ENCODE measurements around the gene SDCCAG8.

DNA sequence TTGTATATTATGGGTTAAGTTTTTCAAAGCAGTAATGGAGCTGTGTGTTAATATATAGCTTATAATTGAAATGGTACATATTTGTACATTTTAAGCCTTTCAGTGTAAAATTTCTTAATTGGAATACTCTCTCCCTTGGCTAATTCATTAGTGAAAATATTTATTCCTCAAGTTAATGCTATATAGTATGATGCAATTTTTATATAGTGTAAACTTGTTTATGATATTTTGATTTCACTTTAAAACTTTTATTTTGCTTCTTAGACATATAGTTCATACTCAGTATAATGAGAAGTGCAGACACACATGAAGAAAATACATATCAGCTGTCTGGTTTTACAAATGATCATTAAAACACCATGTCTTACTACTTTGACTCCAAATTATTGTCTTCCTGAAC lies 140.6 kb downstream of the SDCCAG8 start:
- TF ChIP-seq EZH2phosphoT487 (IDR thresholded peaks at IDR 0.05; ENCODE audit: borderline replicate concordance, low read length) (no peak), CTCF (conservative IDR thresholded peaks at IDR 0.05; ENCODE audit: low read depth, low read length) (no peak)
